KMS-11 (cell line): Measurements from ENCODE around the gene SLC6A18.

Source experiments
- H2AFZ ChIP-seq: fragments of 200-600 bp; sonication (generic); 2 replicates; pipeline ENCODE4 v1.6.1; 2016; ENCODE audit warnings: antibody characterized with exemption, mixed run types, low read depth
- H3K27ac ChIP-seq: fragments of 200-600 bp; sonication (generic); 2 replicates; pipeline ENCODE4 v1.6.1; 2016; ENCODE audit warnings: mild to moderate bottlenecking, mixed run types
- H3K27me3 ChIP-seq: fragments of 200-600 bp; sonication (generic); 2 replicates; pipeline ENCODE4 v1.6.1; 2017; ENCODE audit warnings: mild to moderate bottlenecking, low read depth, mixed run types, moderate library complexity; ENCODE audit not compliant: insufficient read depth
- H3K36me3 ChIP-seq: fragments of 200-600 bp; sonication (generic); 2 replicates; pipeline ENCODE4 v1.6.1; 2017; ENCODE audit warnings: mild to moderate bottlenecking, mixed run types; ENCODE audit not compliant: insufficient read depth
- H3K4me1 ChIP-seq: fragments of 200-600 bp; sonication (generic); 2 replicates; pipeline ENCODE4 v1.6.1; 2016; ENCODE audit warnings: mild to moderate bottlenecking, low read depth, mixed run types; ENCODE audit not compliant: poor library complexity, severe bottlenecking
- H3K4me2 ChIP-seq: fragments of 200-600 bp; sonication (generic); 2 replicates; pipeline ENCODE4 v1.7.0; 2016; ENCODE audit warnings: mild to moderate bottlenecking, mixed run types
- H3K4me3 ChIP-seq: fragments of 200-600 bp; sonication (generic); IDR thresholded peaks from 2 replicates; pipeline ENCODE4 v1.6.1; 2017; ENCODE audit warnings: low read depth, low read length, mixed read lengths; ENCODE audit not compliant: insufficient read depth
- H3K79me2 ChIP-seq: fragments of 200-600 bp; sonication (generic); 2 replicates; pipeline ENCODE4 v1.6.1; 2016; ENCODE audit warnings: low read depth, mixed run types; ENCODE audit not compliant: insufficient read depth
- H3K9ac ChIP-seq: fragments of 200-600 bp; sonication (generic); 2 replicates; pipeline ENCODE4 v1.6.1; 2016; ENCODE audit warnings: mild to moderate bottlenecking, mixed run types
- H4K20me1 ChIP-seq: fragments of 200-600 bp; sonication (generic); 2 replicates; pipeline ENCODE4 v1.6.1; 2016; ENCODE audit warnings: mild to moderate bottlenecking, mixed run types; ENCODE audit not compliant: insufficient read depth
- CTCF ChIP-seq: fragments of 200-600 bp; sonication (generic); conservative IDR thresholded peaks from 2 replicates; pipeline ENCODE4 v1.6.1; 2017; ENCODE audit warnings: low read depth, mild to moderate bottlenecking, antibody characterized with exemption, low read length, moderate library complexity, mixed read lengths

Gene SLC6A18

GRCh38 chr5:1199649-1200494 lies 25.3 kb upstream of the SLC6A18 start:
- Histone ChIP-seq H2AFZ (no peak overlapping the region), H3K4me2 (no peak overlapping the region), H3K27me3 (peaks cover 5% of the 10 kb centered on the region; the same call in 1 of the 2 replicates), H3K9ac (no peak overlapping the region), H3K4me1 (no peaks in the 10 kb centered on the region), H3K79me2 (no peaks in the 10 kb centered on the region), H4K20me1 (no peaks in the 10 kb centered on the region), H3K27ac (no peak overlapping the region), H3K4me3 (no peak overlapping the region), H3K36me3 (no peaks in the 10 kb centered on the region)
- no peak for TF ChIP-seq CTCF

- no peak overlapping the region for H3K27ac ChIP-seq
- no peaks in the 10 kb centered on the region for H3K36me3 ChIP-seq
- no peak overlapping the region for H2AFZ ChIP-seq
- H3K4me1 ChIP-seq: no peaks in the 10 kb centered on the region
- no peak overlapping the region for H3K4me2 ChIP-seq
- H3K79me2 ChIP-seq: no peaks in the 10 kb centered on the region
- no peak overlapping the region for H3K4me3 ChIP-seq
- TF ChIP-seq CTCF: no peak
- H3K9ac ChIP-seq: no peak overlapping the region
- peaks cover 5% of the 10 kb centered on the region; the same call in 1 of the 2 replicates for H3K27me3 ChIP-seq
- no peaks in the 10 kb centered on the region for H4K20me1 ChIP-seq
Observed at GRCh38 chr5:1200495-1201326, 24.5 kb upstream of the SLC6A18 start.

GRCh38 chr5:1201327-1202025 lies 23.7 kb upstream of the SLC6A18 start, which contains the start of gene SLC6A19:
Gene SLC6A19 (plus strand): TSS chr5:1201595. CDS start chr5:1201651, 56 bp downstream.
- no peak within 1 kb of the TSS for H3K4me3 ChIP-seq
- H3K4me2 ChIP-seq: no peak within 1 kb of the TSS
- H3K79me2 ChIP-seq: no peaks in the 10 kb centered on the region
- H3K27ac ChIP-seq: no peak within 1 kb of the TSS
- TF ChIP-seq CTCF: no peak
- no peaks in the 10 kb centered on the region for H3K36me3 ChIP-seq
- H2AFZ ChIP-seq: no peak within 1 kb of the TSS
- H3K9ac ChIP-seq: no peak within 1 kb of the TSS
- H3K4me1 ChIP-seq: no peaks in the 10 kb centered on the region
- H4K20me1 ChIP-seq: no peaks in the 10 kb centered on the region
- peaks cover 8% of the 10 kb centered on the region; the same call in 1 of the 2 replicates for H3K27me3 ChIP-seq

GRCh38 chr5:1202026-1202797 lies 23.0 kb upstream of the SLC6A18 start:
- Histone ChIP-seq H3K27me3 (peaks cover 8% of the 10 kb centered on the region; the same call in 1 of the 2 replicates), H3K9ac (no peak overlapping the region), H3K4me3 (no peak overlapping the region), H2AFZ (no peak overlapping the region), H4K20me1 (no peaks in the 10 kb centered on the region), H3K79me2 (no peaks in the 10 kb centered on the region), H3K4me2 (no peak overlapping the region), H3K4me1 (no peaks in the 10 kb centered on the region), H3K27ac (no peak overlapping the region), H3K36me3 (no peaks in the 10 kb centered on the region)
- TF ChIP-seq CTCF: no peak
